HepG2 (cell line): ENCODE measurements around the gene DENND4A. TPM values are rescaled to one million over a fixed set of nuclear protein-coding genes. Genes with fewer than 3 reads are reported as not detected.

Experiments used
- ATAC-seq: fragments of 200-7000 bp; cut with Tn5 transposase; 3 replicates; pipeline ENCODE4 v1.9.1; 2020; ENCODE audit warnings: mild to moderate bottlenecking, moderate library complexity
- BruUV-seq: library from RNA; stranded (reverse); fragments of 400-500 nt; replicated peaks from 2 replicates; lab custom pipeline; 2021; lab: Mats Ljungman, UMichigan
- CTCF ChIA-PET: fragments of 300-600 bp; formaldehyde crosslinking; extraction: SDS; loops from one replicate; lab custom pipeline; 2021; ENCODE audit warnings: low total read pairs, inconsistent platforms, low intra/inter-chr PET ratio; lab: Yijun Ruan, JAX
- POLR2A ChIA-PET: fragments of 350-600 bp; sonication (Branson Sonifier 250); formaldehyde crosslinking; loops from one replicate; lab custom pipeline; 2020; ENCODE audit warnings: antibody characterized with exemption, inconsistent platforms; lab: Yijun Ruan, JAX
- DNase-seq: peaks from one replicate; pipeline ENCODE4 v3.0.0-alpha.2; 2015; ENCODE audit warnings: low spot score
- FAIRE-seq: peaks from 3 replicates; lab custom pipeline; 2011; peaks lifted over from hg19 to GRCh38; lab: Jason Lieb, UNC
- H2AFZ ChIP-seq: one replicate; pipeline ENCODE4 v1.6.1; 2011; ENCODE audit warnings: low read length, inconsistent platforms
- H3K27ac ChIP-seq: fragments of 300-600 bp; 3 replicates; pipeline ENCODE4 v1.8.0; 2011; ENCODE audit warnings: mixed run types, mild to moderate bottlenecking, mixed read lengths, low read length, inconsistent platforms; ENCODE audit not compliant: insufficient read depth; ENCODE audit errors: extremely low read length
- H3K27me3 ChIP-seq, 2 experiments: fragments of 200-600 bp in 1 of 2; 2 replicates in 1 of 2; 3 replicates in 1 of 2; pipeline versions ENCODE4 v1.6.0 to v1.8.0; 2011; ENCODE audit warnings: low read length in 2 of 2, mild to moderate bottlenecking in 2 of 2, moderate library complexity in 2 of 2, inconsistent platforms in 1 of 2; ENCODE audit not compliant: insufficient read depth in 2 of 2, control insufficient read depth in 1 of 2
- H3K36me3 ChIP-seq, 2 experiments: fragments of 200-600 bp in 1 of 2; replicated peaks in 1 of 2; 2 replicates in 1 of 2; 3 replicates in 1 of 2; pipeline versions ENCODE4 v1.5.1 to v1.8.0; 2011; ENCODE audit warnings: low read length in 2 of 2, inconsistent platforms in 1 of 2; ENCODE audit not compliant: insufficient read depth in 2 of 2, control insufficient read depth in 1 of 2
- H3K4me1 ChIP-seq: 2 replicates; pipeline ENCODE4 v1.5.1; 2012; ENCODE audit warnings: low read length, inconsistent platforms; ENCODE audit not compliant: insufficient read depth
- H3K4me2 ChIP-seq: 2 replicates; pipeline ENCODE4 v1.6.0; 2011; ENCODE audit warnings: low read depth, low read length, inconsistent platforms
- H3K4me3 ChIP-seq, 3 experiments: fragments of 200-600 bp in 1 of 3; sonication (generic), shearing (Covaris generic) in 1 of 3; replicated peaks in 1 of 3; 2 replicates each; pipeline ENCODE4 v1.5.1; 2011 to 2016; ENCODE audit warnings: low read length in 3 of 3, inconsistent platforms in 2 of 3, low read depth in 2 of 3, mild to moderate bottlenecking in 2 of 3, control low read depth in 1 of 3, mixed read lengths in 1 of 3; ENCODE audit not compliant: insufficient read depth in 1 of 3
- H3K79me2 ChIP-seq: one replicate; pipeline ENCODE4 v1.6.1; 2011; ENCODE audit warnings: low read length, inconsistent platforms; ENCODE audit not compliant: insufficient read depth
- H3K9ac ChIP-seq: 2 replicates; pipeline ENCODE4 v1.6.0; 2011; ENCODE audit warnings: mild to moderate bottlenecking, low read depth, low read length, inconsistent platforms; ENCODE audit not compliant: insufficient read depth
- H3K9me3 ChIP-seq: 2 replicates; pipeline ENCODE4 v1.5.1; 2012; ENCODE audit warnings: mild to moderate bottlenecking, low read length
- H4K20me1 ChIP-seq: 2 replicates; pipeline ENCODE4 v1.6.0; 2011; ENCODE audit warnings: inconsistent platforms, mild to moderate bottlenecking, low read length, moderate library complexity; ENCODE audit not compliant: insufficient read depth
- BHLHE40 ChIP-seq: IDR thresholded peaks from 2 replicates; pipeline ENCODE4 v1.6.1; 2011; ENCODE audit warnings: low read length, improper control_type of control experiment
- CEBPG ChIP-seq: IDR thresholded peaks from 2 replicates; pipeline ENCODE4 v1.6.1; 2016
- ELF3 ChIP-seq: IDR thresholded peaks from 2 replicates; pipeline ENCODE4 v1.6.1; 2016; ENCODE audit warnings: missing genetic modification reagents, missing compliant biosample characterization
- FOXA3 ChIP-seq: IDR thresholded peaks from 2 replicates; pipeline ENCODE4 v1.6.1; 2016; ENCODE audit warnings: missing genetic modification reagents, missing compliant biosample characterization
- KMT2B ChIP-seq: IDR thresholded peaks from 2 replicates; pipeline ENCODE4 v1.6.1; 2016; ENCODE audit warnings: missing genetic modification reagents, missing compliant biosample characterization
- MBNL3 ChIP-seq: fragments of 250-450 bp; sonication (Bioruptor Pico); conservative IDR thresholded peaks from 2 replicates; pipeline ENCODE4 v1.8.0; 2022; ENCODE audit warnings: mild to moderate bottlenecking, inconsistent platforms
- MIER3 ChIP-seq: IDR thresholded peaks from 2 replicates; pipeline ENCODE4 v1.6.1; 2016; ENCODE audit warnings: missing compliant biosample characterization, borderline replicate concordance
- MIXL1 ChIP-seq: IDR thresholded peaks from 2 replicates; pipeline ENCODE4 v1.6.1; 2016
- PHF8 ChIP-seq: sonication (generic); formaldehyde crosslinking; IDR thresholded peaks from 2 replicates; pipeline ENCODE4 v1.5.0; 2020; ENCODE audit warnings: missing genetic modification reagents
- RXRA ChIP-seq: sonication (generic); formaldehyde crosslinking; IDR thresholded peaks from 2 replicates; pipeline ENCODE4 v1.5.1; 2020; ENCODE audit warnings: missing genetic modification reagents
- SKI ChIP-seq: fragments of 450-650 bp; IDR thresholded peaks from one replicate; pipeline ENCODE4 v1.6.1; 2018; ENCODE audit warnings: mild to moderate bottlenecking; ENCODE audit not compliant: partially characterized antibody
- SPEN ChIP-seq: sonication (generic); formaldehyde crosslinking; IDR thresholded peaks from 2 replicates; pipeline ENCODE4 v1.5.1; 2020; ENCODE audit warnings: low read depth, mild to moderate bottlenecking, missing genetic modification reagents
- ZBTB7B ChIP-seq: sonication (generic); formaldehyde crosslinking; IDR thresholded peaks from 2 replicates; pipeline ENCODE4 v1.4.0; 2020; ENCODE audit warnings: missing genetic modification reagents
- ZMYM3 ChIP-seq: sonication (generic); formaldehyde crosslinking; IDR thresholded peaks from 2 replicates; pipeline ENCODE4 v1.5.1; 2020; ENCODE audit warnings: mild to moderate bottlenecking, missing genetic modification reagents
- ZNF331 ChIP-seq: sonication (generic); formaldehyde crosslinking; IDR thresholded peaks from 2 replicates; pipeline ENCODE4 v1.4.0; 2020; ENCODE audit warnings: missing genetic modification reagents
- ZNF33B ChIP-seq: sonication (generic); formaldehyde crosslinking; IDR thresholded peaks from 2 replicates; pipeline ENCODE4 v1.5.1; 2020; ENCODE audit warnings: mild to moderate bottlenecking, missing genetic modification reagents
- ZNF629 ChIP-seq: sonication (generic); formaldehyde crosslinking; conservative IDR thresholded peaks from 2 replicates; pipeline ENCODE4 v1.5.0; 2020; ENCODE audit warnings: missing genetic modification reagents
- whole genome bisulfite sequencing: methylation state at CpG from one replicate; pipeline ENCODE4 v1.1.6; 2017; ENCODE audit warnings: low lambda C conversion rate; 5-methylcytosine and 5-hydroxymethylcytosine counted together
- in situ Hi-C: cut with HindIII; loops from 2 replicates; pipeline ENCODE4 v1.10.0; 2017; ENCODE audit warnings: low pct_unique_long_range_greater_than_20kb; ENCODE audit not compliant: extremely low pct_ligation_motif_present
- intact Hi-C: fragments of 100-400 bp; cut with micrococcal nuclease; formaldehyde crosslinking; loops from one replicate; pipeline ENCODE4 v1.10.0; 2022; ENCODE audit not compliant: unreplicated experiment
- polyA plus RNA-seq, 8 experiments: library from polyadenylated mRNA; depleted of rRNA in 3 of 8; stranded (reverse) in 7 of 8; unstranded in 1 of 8; fragments of >200 nt; fragmentation: Illumina TruSeq in 4 of 8; extraction: Trizol in 4 of 8; gene quantifications; 2 replicates each; pipeline versions ENCODE4 v1.2.1 to v1.2.3, GENCODE V29; 2011 to 2016; ENCODE audit warnings: low read depth in 4 of 8, missing spikeins in 1 of 8, mixed read lengths in 1 of 8; ENCODE audit not compliant: insufficient read depth in 1 of 8
- total RNA-seq, 5 experiments: library from RNA; depleted of rRNA; stranded (reverse); fragments of >200 nt; fragmentation: Illumina TruSeq; extraction: Trizol; gene quantifications; 2 replicates each; pipeline ENCODE4 v1.2.3, GENCODE V29; 2016; ENCODE audit warnings: low read depth in 1 of 5
- TF ChIP-seq, protein P1 (sequence below): sonication (generic); formaldehyde crosslinking; IDR thresholded peaks from 2 replicates; pipeline ENCODE4 v1.8.0; 2022; ENCODE audit warnings: mild to moderate bottlenecking, missing genetic modification reagents, moderate library complexity
- TF ChIP-seq, protein P2 (sequence below): sonication (generic); formaldehyde crosslinking; IDR thresholded peaks from 2 replicates; pipeline ENCODE4 v1.4.0; 2020; ENCODE audit warnings: missing genetic modification reagents, mild to moderate bottlenecking, borderline replicate concordance
- TF ChIP-seq, protein P3 (sequence below): sonication (generic); formaldehyde crosslinking; IDR thresholded peaks from 2 replicates; pipeline ENCODE4 v1.4.0; 2020; ENCODE audit warnings: missing genetic modification reagents, borderline replicate concordance

DENND4A gene
- total and polyA plus RNA-seq, 2 of the 13 experiments (the other 11 are each of a cell fraction or from before 2014, with no cell fraction given), result 13.2 to 18.6 TPM

- TF ChIP-seq, protein P1, sequence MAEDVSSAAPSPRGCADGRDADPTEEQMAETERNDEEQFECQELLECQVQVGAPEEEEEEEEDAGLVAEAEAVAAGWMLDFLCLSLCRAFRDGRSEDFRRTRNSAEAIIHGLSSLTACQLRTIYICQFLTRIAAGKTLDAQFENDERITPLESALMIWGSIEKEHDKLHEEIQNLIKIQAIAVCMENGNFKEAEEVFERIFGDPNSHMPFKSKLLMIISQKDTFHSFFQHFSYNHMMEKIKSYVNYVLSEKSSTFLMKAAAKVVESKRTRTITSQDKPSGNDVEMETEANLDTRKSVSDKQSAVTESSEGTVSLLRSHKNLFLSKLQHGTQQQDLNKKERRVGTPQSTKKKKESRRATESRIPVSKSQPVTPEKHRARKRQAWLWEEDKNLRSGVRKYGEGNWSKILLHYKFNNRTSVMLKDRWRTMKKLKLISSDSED, result no peak
- TF ChIP-seq KMT2B (CRISPR knock-in tag) (no peak), BHLHE40 (0 out of 2 replicates have a peak, but pooled peaks have one; percentile 10), ZNF33B (CRISPR knock-in tag) (no peak), CEBPG (CRISPR knock-in tag) (peak; percentile 79), RXRA (no peak)
Measured at GRCh38 chr15:65824941-65825544, 33.0 kb upstream of the DENND4A start (continued).

- Histone ChIP-seq H3K4me2 (peak overlapping the region; percentile 56), H4K20me1 (no peaks in the 10 kb centered on the region), H3K27ac (peak overlapping the region; percentile 52), H3K36me3 (no peaks in the 10 kb centered on the region), H2AFZ (peak overlapping the region; percentile 57), H3K27me3 (no peaks in the 10 kb centered on the region), H3K4me1 (peaks cover 55% of the 10 kb centered on the region), H3K79me2 (no peaks in the 10 kb centered on the region), H3K4me3 (peak overlapping the region in 1 of 3 experiments; percentile 9; a peak in 1 of 6 replicates), H3K9ac (peak overlapping the region; percentile 32), H3K9me3 (no peaks in the 10 kb centered on the region)
- peak; percentile 99 for ATAC-seq
- BruUV-seq, result no TSS peak
- ChIA-PET POLR2A (interaction anchor here (1.1 to 2.7 kb wide), 7 partner anchors 9 to 46 kb away, joined by 3 to 37 read pairs (median 5); partner anchors contain the start of genes DENND4A and RAB11A), CTCF (interaction anchor here (0.6 to 1.3 kb wide), 2 partner anchors 33 to 183 kb away, joined by 3 read pairs; no protein-coding TSS in a partner anchor)
- FAIRE-seq, result peak; percentile 96
- 50% methylated on average over 6 of the region's 7 CpGs for WGBS
- in situ Hi-C loops (no loop called here), intact Hi-C loops (loop anchor here (5.0 kb wide), 1 partner anchor 82 kb away; no protein-coding TSS in a partner anchor)
- peak; percentile 81 for DNase-seq
- TF ChIP-seq MIER3, result 0 out of 2 replicates have a peak, but pooled peaks have one; percentile 32
- TF ChIP-seq SPEN (CRISPR knock-in tag), result no peak
- TF ChIP-seq FOXA3, result peak; percentile 35; the same call in 1 of the 2 replicates
- no peak for TF ChIP-seq SKI
- TF ChIP-seq ZBTB7B (CRISPR knock-in tag), result 0 out of 2 replicates have a peak, but pooled peaks have one; percentile 36
- TF ChIP-seq ZNF331, result peak; percentile 50; the same call in 1 of the 2 replicates
- TF ChIP-seq, protein P2, sequence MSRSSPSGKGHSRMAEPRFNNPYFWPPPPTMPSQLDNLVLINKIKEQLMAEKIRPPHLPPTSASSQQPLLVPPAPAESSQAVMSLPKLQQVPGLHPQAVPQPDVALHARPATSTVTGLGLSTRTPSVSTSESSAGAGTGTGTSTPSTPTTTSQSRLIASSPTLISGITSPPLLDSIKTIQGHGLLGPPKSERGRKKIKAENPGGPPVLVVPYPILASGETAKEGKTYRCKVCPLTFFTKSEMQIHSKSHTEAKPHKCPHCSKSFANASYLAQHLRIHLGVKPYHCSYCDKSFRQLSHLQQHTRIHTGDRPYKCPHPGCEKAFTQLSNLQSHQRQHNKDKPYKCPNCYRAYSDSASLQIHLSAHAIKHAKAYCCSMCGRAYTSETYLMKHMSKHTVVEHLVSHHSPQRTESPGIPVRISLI (CRISPR knock-in tag), result peak; percentile 86; the same call in 1 of the 2 replicates
- TF ChIP-seq ELF3 (CRISPR knock-in tag), result peak; percentile 25; the same call in 1 of the 2 replicates
- TF ChIP-seq MIXL1 (CRISPR knock-in tag), result 0 out of 2 replicates have a peak, but pooled peaks have one; percentile 33
- no peak for TF ChIP-seq MBNL3 (CRISPR knock-in tag)
- TF ChIP-seq, protein P3, sequence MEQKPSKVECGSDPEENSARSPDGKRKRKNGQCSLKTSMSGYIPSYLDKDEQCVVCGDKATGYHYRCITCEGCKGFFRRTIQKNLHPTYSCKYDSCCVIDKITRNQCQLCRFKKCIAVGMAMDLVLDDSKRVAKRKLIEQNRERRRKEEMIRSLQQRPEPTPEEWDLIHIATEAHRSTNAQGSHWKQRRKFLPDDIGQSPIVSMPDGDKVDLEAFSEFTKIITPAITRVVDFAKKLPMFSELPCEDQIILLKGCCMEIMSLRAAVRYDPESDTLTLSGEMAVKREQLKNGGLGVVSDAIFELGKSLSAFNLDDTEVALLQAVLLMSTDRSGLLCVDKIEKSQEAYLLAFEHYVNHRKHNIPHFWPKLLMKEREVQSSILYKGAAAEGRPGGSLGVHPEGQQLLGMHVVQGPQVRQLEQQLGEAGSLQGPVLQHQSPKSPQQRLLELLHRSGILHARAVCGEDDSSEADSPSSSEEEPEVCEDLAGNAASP (CRISPR knock-in tag), result 0 out of 2 replicates have a peak, but pooled peaks have one; percentile 25
- TF ChIP-seq ZNF629 (CRISPR knock-in tag), result no peak
- TF ChIP-seq PHF8 (CRISPR knock-in tag), result peak; percentile 32
- TF ChIP-seq ZMYM3, result peak; percentile 40
Measured at GRCh38 chr15:65824031-65824743, 32.1 kb upstream of the DENND4A start.
